HG02981 (cell line): ENCODE measurements around the gene HOXB6.

Source experiments
- ATAC-seq: cut with Tn5 transposase; IDR thresholded peaks from one replicate; pipeline ENCODE4 v1.9.1; 2021; ENCODE audit warnings: mild to moderate bottlenecking, moderate library complexity; ENCODE audit not compliant: unreplicated experiment

The HOXB6 gene

GRCh38 chr17:48568499-48569239 lies 36.1 kb downstream of the HOXB6 start:
- ATAC-seq, result no peak

GRCh38 chr17:48567646-48568354 lies 37.0 kb downstream of the HOXB6 start:
- ATAC-seq, result no peak

GRCh38 chr17:48567209-48567608 lies 37.6 kb downstream of the HOXB6 start:
- ATAC-seq, result no peak

GRCh38 chr17:48566717-48567116 lies 38.1 kb downstream of the HOXB6 start:
- no peak for ATAC-seq

- ATAC-seq, result no peak
Observed at GRCh38 chr17:48565925-48566710, 38.7 kb downstream of the HOXB6 start.

GRCh38 chr17:48565022-48565554 lies 39.7 kb downstream of the HOXB6 start:
- ATAC-seq, result no peak

- no peak for ATAC-seq
Observed at GRCh38 chr17:48564188-48565021, 40.4 kb downstream of the HOXB6 start.

GRCh38 chr17:48563867-48564187 lies 41.0 kb downstream of the HOXB6 start:
- no peak for ATAC-seq

- ATAC-seq, result no peak
Observed at GRCh38 chr17:48563385-48563838, 41.4 kb downstream of the HOXB6 start.

- ATAC-seq, result no peak
Observed at GRCh38 chr17:48562934-48563333, 41.9 kb downstream of the HOXB6 start.

GRCh38 chr17:48561884-48562810 lies 42.6 kb downstream of the HOXB6 start:
- peak; percentile 57 for ATAC-seq

- no peak for ATAC-seq
Observed at GRCh38 chr17:48559840-48560817, 44.7 kb downstream of the HOXB6 start.

GRCh38 chr17:48559122-48559839 lies 45.5 kb downstream of the HOXB6 start:
- ATAC-seq, result no peak

GRCh38 chr17:48558831-48559121 lies 46.0 kb downstream of the HOXB6 start:
- no peak for ATAC-seq

GRCh38 chr17:48558057-48558830 lies 46.5 kb downstream of the HOXB6 start:
- ATAC-seq, result no peak

GRCh38 chr17:48556576-48557401 lies 48.0 kb downstream of the HOXB6 start:
- no peak for ATAC-seq
